WI38 (cell line): ENCODE data around the gene OCRL.
"Not testable (repeated sequence)": the region's sequence is repeated elsewhere in the genome, so short reads cannot be mapped to it uniquely, and the experiment has no call there.

Experiments used
- H3K4me3 ChIP-seq: 2 replicates; pipeline ENCODE4 v1.5.1; 2011; ENCODE audit warnings: low read depth, mild to moderate bottlenecking, control low read depth, low read length
- TF ChIP-seq, protein P1 (sequence below): IDR thresholded peaks from 2 replicates; pipeline ENCODE4 v1.5.1; 2012; ENCODE audit warnings: low read depth, mild to moderate bottlenecking, control low read depth, low read length

The OCRL gene

DNA sequence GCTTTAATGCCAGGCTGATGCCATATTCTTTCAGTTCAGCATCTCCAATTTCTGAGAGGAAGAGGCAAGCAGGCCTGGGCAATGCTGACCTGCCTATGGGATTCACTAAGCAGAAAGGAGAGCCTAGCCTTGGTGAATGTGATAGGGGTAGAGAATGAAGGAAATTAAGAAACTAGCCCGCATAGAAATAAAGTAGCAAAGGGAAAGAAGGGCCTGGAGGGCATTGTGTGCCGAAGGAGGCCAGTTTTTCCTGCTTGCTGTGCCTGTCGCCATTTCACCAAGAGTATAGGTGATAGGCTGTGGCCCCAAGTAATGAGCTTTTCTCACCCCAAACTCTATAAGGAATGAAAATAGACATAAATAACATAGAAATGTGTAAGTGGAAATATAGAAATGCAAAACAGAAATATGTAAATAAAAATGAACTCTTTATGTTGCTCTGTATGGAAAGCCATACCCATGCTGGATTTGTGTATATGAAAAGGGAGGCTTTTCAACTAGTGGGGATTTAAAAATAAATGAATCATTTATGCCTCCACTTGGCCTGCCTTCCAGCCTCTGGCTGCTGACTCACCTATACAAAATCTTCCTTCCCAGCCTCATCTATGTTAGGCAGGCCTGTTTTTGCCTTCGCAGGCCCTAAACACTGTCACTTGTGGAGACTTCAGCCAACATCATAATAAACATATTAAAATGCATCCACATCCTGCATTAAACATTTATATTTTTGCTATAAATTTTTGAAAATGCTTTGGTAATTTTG lies 5.1 kb upstream of the OCRL start:
- TF ChIP-seq, protein P1, sequence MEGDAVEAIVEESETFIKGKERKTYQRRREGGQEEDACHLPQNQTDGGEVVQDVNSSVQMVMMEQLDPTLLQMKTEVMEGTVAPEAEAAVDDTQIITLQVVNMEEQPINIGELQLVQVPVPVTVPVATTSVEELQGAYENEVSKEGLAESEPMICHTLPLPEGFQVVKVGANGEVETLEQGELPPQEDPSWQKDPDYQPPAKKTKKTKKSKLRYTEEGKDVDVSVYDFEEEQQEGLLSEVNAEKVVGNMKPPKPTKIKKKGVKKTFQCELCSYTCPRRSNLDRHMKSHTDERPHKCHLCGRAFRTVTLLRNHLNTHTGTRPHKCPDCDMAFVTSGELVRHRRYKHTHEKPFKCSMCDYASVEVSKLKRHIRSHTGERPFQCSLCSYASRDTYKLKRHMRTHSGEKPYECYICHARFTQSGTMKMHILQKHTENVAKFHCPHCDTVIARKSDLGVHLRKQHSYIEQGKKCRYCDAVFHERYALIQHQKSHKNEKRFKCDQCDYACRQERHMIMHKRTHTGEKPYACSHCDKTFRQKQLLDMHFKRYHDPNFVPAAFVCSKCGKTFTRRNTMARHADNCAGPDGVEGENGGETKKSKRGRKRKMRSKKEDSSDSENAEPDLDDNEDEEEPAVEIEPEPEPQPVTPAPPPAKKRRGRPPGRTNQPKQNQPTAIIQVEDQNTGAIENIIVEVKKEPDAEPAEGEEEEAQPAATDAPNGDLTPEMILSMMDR, result no peak
- no peak overlapping the region for H3K4me3 ChIP-seq

DNA sequence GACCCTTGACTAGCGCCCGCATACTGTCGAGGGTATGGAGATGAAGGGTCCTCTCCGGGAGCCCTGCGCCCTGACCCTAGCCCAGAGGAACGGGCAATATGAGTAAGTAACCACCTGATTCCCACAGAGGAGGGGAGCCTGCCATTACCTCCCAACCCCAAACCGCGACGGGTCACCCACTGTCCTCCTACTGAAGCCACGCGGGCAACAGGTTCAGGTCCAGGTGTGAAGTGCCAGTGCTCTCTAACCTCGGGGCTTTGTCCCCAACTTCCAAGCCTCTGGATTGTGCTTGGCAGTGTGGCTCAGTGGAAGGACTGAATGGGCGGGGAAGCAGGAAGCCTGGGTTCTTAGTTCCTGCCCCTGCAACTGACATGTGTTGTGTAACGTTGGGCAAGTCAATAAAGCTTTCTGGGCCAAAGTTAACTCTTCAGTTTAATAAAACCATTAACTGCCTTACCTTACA lies 694 bp downstream of the OCRL start:
- TF ChIP-seq, protein P1, result no peak
- H3K4me3 ChIP-seq, result peak overlapping the region; percentile 66

DNA sequence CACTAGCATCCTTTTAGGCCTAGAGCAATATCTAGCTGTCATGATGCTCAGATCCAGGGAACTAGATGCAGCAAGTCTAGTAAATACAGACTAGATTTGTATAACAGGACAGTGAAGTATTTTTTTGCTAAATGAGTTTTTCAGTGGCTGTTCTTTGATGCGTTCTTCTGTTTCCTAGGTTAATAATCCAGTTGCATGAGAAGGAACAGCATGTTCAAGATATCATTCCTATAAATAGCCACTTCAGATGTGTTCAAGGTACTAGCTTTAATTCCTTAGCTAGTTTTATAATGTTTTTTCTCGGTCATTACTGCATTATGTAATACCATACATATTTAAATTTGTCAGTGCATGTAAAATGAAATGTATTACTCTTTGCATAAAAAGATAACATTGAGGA lies 4.7 kb downstream of the OCRL start:
- no peak overlapping the region for H3K4me3 ChIP-seq
- TF ChIP-seq, protein P1, result no peak

DNA sequence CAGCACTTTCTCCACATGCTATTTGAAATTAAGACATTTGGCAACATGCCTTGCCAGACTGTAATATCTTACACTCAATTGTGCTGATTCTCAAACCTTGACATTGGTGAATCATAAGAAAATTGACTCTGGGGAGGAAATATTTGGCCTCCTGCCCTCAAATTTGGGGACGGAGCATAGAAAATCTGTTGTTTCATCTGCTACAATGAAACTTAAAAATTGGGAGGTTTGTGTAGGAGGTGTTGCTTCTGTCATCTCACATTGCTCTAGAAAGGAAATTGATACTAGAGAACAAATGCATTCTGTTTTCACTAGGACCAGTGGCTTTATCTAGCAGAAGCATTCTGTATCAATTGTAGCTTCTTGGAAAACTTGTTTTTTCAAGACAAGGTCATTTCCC lies 5.3 kb downstream of the OCRL start:
- TF ChIP-seq, protein P1, result no peak
- H3K4me3 ChIP-seq, result no peak overlapping the region

DNA sequence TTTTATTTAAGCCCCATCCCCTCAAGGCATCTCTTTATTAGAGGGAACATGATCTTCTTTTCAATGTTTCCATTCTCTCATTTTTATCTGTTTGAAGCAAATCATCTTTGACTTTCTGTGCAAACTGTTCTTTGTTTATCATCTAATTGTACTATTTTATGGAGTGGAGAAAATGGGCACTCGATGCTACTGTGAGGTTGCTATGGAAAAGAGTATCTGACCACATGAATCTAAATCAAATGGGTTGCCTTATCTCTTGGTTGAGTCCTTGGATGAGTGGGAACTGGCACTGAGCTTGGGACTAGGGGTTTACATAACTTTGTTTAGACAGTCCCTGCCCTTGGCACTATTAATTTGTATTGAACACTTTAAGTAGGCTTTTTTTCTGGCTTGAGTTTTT lies 9.1 kb downstream of the OCRL start:
- H3K4me3 ChIP-seq, result no peak overlapping the region
- TF ChIP-seq, protein P1, result no peak

DNA sequence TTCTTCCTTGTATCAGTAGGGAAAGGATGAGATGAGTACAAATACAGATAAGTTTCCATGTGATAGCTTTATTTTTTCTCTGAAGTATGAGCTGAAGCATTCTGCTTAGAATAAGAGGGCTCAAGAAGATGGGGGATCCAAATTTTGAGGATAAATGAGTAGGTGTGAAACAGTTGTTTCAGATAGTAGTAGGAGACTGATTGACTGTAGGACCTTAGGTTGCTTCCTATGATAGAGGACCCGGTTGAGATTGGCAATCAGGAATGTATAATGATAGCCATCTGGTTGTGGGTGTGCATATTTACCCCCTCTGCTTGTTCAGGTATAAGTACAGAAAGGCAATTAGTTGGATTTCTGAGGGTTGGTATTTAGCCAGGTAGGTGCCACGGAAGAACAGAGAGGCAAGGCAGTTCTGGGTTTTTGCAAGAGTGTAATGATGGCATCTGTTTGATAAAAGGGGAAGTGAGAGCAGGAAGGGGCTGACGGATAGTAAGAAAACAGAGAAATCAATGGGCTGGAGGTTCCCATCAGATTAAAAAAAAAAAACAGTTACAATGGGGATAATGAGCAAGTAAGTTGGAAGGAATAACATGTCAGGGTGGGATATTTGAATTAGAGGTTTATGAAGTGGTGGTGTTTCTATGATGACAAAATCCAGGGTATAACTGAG lies 13.7 kb downstream of the OCRL start:
- no peak overlapping the region for H3K4me3 ChIP-seq
- TF ChIP-seq, protein P1, result no peak

DNA sequence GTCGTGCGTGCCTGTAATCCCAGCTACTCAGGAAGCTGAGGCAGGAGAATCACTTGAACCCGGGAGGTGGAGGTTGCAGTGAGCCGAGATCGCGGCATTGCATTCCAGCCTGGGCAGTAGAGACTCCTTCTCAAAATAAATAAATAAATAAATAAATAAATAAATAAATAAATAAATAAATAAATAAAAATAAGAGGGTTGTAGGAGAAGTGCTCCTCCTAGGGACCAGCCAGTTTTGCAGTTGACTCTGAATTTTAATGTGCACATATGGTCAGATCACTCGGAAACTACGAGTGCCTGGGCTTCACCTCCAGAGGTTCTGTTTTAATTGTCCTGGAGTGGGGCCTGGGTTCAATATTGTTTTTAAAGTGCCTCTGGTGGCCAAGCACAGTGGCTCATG lies 14.8 kb downstream of the OCRL start:
- not testable (repeated sequence) for H3K4me3 ChIP-seq
